CD14-positive monocyte (primary cell): ENCODE measurements around the gene MDM4. TPM values are rescaled to one million over a fixed set of nuclear protein-coding genes. Genes with fewer than 3 reads are reported as not detected.
A peak's percentile ranks its signal among the peaks of the same experiment; 100 is the strongest.

ENCODE experiments used
- DNase-seq, 3 donors: peaks; one replicate each; pipeline ENCODE4 v3.0.0-alpha.2; 2011 to 2022
- H2AFZ ChIP-seq: 2 replicates; pipeline ENCODE4 v1.6.0; 2012; ENCODE audit warnings: mild to moderate bottlenecking, low read depth, low read length, inconsistent platforms; ENCODE audit not compliant: insufficient read depth, poor library complexity, severe bottlenecking
- H3K27ac ChIP-seq, 2 donors: 1 replicate in 1 of 2; 2 replicates in 1 of 2; pipeline ENCODE4 v1.5.1; 2012 to 2013; ENCODE audit warnings: low read length in 2 of 2, control low read depth in 1 of 2, inconsistent platforms in 1 of 2, low read depth in 1 of 2, mild to moderate bottlenecking in 1 of 2
- H3K27me3 ChIP-seq, 2 donors: one replicate each; pipeline versions ENCODE4 v1.6.0 to v1.6.1; 2011 to 2013; ENCODE audit warnings: low read length in 2 of 2; ENCODE audit not compliant: control insufficient read depth in 2 of 2, insufficient read depth in 2 of 2
- H3K36me3 ChIP-seq, 2 donors: replicated peaks in 1 of 2; 1 replicate in 1 of 2; 2 replicates in 1 of 2; pipeline versions ENCODE4 v1.5.1 to v1.6.1; 2012 to 2013; ENCODE audit warnings: low read length in 2 of 2, control low read depth in 1 of 2, inconsistent platforms in 1 of 2, mild to moderate bottlenecking in 1 of 2; ENCODE audit not compliant: insufficient read depth in 2 of 2, control insufficient read depth in 1 of 2
- H3K4me1 ChIP-seq, 2 donors: 1 replicate in 1 of 2; 2 replicates in 1 of 2; pipeline versions ENCODE4 v1.5.1 to v1.6.1; 2012 to 2013; ENCODE audit warnings: low read length in 2 of 2, control low read depth in 1 of 2, inconsistent platforms in 1 of 2, mild to moderate bottlenecking in 1 of 2, moderate library complexity in 1 of 2; ENCODE audit not compliant: insufficient read depth in 2 of 2, control insufficient read depth in 1 of 2
- H3K4me2 ChIP-seq: replicated peaks from 2 replicates; pipeline ENCODE3; 2012; ENCODE audit warnings: low read length, moderate library complexity, mild to moderate bottlenecking; ENCODE audit not compliant: poor library complexity, severe bottlenecking; ENCODE audit errors: extremely low read depth
- H3K4me3 ChIP-seq, 3 experiments: fragments of 200-600 bp in 1 of 3; sonication (generic) in 1 of 3; replicated peaks in 1 of 3; 1 replicate in 2 of 3; 2 replicates in 1 of 3; pipeline ENCODE4 v1.5.1; 2011 to 2013; ENCODE audit warnings: low read length in 3 of 3, mild to moderate bottlenecking in 3 of 3, control low read depth in 2 of 3, low read depth in 2 of 3, inconsistent platforms in 1 of 3, moderate library complexity in 1 of 3
- H3K79me2 ChIP-seq: 2 replicates; pipeline ENCODE4 v1.6.0; 2012; ENCODE audit warnings: mild to moderate bottlenecking, control low read depth, inconsistent platforms, low read length, moderate library complexity; ENCODE audit not compliant: insufficient read depth
- H3K9ac ChIP-seq: 2 replicates; pipeline ENCODE4 v1.6.0; 2017; ENCODE audit warnings: low read length, mild to moderate bottlenecking; ENCODE audit not compliant: insufficient read depth, poor library complexity, severe bottlenecking
- H3K9me3 ChIP-seq, 2 donors: replicated peaks in 1 of 2; 1 replicate in 1 of 2; 2 replicates in 1 of 2; pipeline versions ENCODE4 v1.5.1 to v1.6.1; 2012 to 2013; ENCODE audit warnings: low read length in 2 of 2, control low read depth in 1 of 2; ENCODE audit not compliant: control insufficient read depth in 1 of 2, insufficient read depth in 1 of 2
- H4K20me1 ChIP-seq: 2 replicates; pipeline ENCODE4 v1.6.0; 2012; ENCODE audit warnings: mild to moderate bottlenecking, low read length, control low read depth, moderate library complexity; ENCODE audit not compliant: insufficient read depth
- H3K27ac Mint-ChIP-seq, 7 donors: one replicate each; pipeline ENCODE4 v1.8.0; 2020; ENCODE audit warnings: mild to moderate bottlenecking in 7 of 7, mixed read lengths in 7 of 7, moderate library complexity in 6 of 7, inconsistent platforms in 2 of 7
- H3K27me3 Mint-ChIP-seq, 3 donors: one replicate each; pipeline ENCODE4 v1.8.0; 2021 to 2022; ENCODE audit warnings: low read depth in 3 of 3, mild to moderate bottlenecking in 3 of 3, mixed read lengths in 3 of 3, moderate library complexity in 3 of 3, inconsistent platforms in 1 of 3
- H3K36me3 Mint-ChIP-seq, 2 donors: one replicate each; pipeline ENCODE4 v1.8.0; 2020; ENCODE audit warnings: mixed read lengths in 2 of 2, inconsistent platforms in 1 of 2, mild to moderate bottlenecking in 1 of 2
- H3K4me1 Mint-ChIP-seq: one replicate; pipeline ENCODE4 v1.8.0; 2020; ENCODE audit warnings: mild to moderate bottlenecking, mixed read lengths
- H3K4me3 Mint-ChIP-seq, 2 donors: one replicate each; pipeline ENCODE4 v1.8.0; 2020; ENCODE audit warnings: mild to moderate bottlenecking in 2 of 2, mixed read lengths in 2 of 2, moderate library complexity in 1 of 2
- H3K9me3 Mint-ChIP-seq, 7 donors: one replicate each; pipeline ENCODE4 v1.8.0; 2020 to 2022; ENCODE audit warnings: mixed read lengths in 7 of 7, mild to moderate bottlenecking in 6 of 7, moderate library complexity in 6 of 7, inconsistent platforms in 2 of 7
- WGBS: methylation state at CpG from one replicate; pipeline ENCODE4 v1.1.5; 2013; ENCODE audit warnings: missing lambda C conversion rate; ENCODE audit not compliant: insufficient coverage; 5-methylcytosine and 5-hydroxymethylcytosine counted together
- intact Hi-C, 2 donors: fragments of 100-400 bp; cut with micrococcal nuclease; formaldehyde crosslinking; loops; one replicate each; pipeline versions ENCODE4 v1.15.0 to v1.15.1; 2023
- polyA plus RNA-seq, 3 donors: library from polyadenylated mRNA; depleted of rRNA in 1 of 3; unstranded in 2 of 3; stranded (reverse) in 1 of 3; fragments of 300-500 nt in 2 of 3; fragments of >200 nt in 1 of 3; fragmentation: Illumina TruSeq in 2 of 3; gene quantifications; 1 replicate in 2 of 3; 2 replicates in 1 of 3; pipeline ENCODE4 v1.2.3, GENCODE V29; 2012 to 2021
- TF ChIP-seq, protein P1 (sequence below): fragments of 200-600 bp; IDR thresholded peaks from one replicate; pipeline ENCODE4 v1.8.0; 2022; ENCODE audit warnings: antibody characterized with exemption, mild to moderate bottlenecking

The MDM4 gene
- polyA plus RNA-seq, 3 donors: 7.8 to 37.0 (median 10.2) TPM

DNA sequence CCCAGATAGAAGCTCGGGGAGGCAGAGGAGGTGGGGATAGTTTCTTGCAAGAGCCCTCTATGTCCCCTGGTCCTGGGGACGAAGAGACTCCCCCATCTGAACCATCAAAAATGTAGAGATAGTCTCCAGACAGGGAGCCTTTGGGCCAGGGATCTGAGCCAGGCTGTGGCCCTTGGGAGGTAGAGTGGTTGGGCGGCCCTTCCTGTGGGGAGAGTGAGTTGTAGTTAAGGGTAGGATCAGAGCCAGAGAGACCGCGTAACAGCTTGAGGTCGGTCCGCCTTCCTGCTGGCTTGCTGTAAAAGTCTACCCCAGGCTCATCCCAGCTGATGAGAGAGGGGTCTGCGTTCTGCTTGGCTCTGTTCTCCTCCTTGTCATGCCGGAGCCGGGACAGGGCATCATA is 46.9 kb upstream of the MDM4 start:
- Mint-ChIP-seq H3K27me3 (peaks cover 0 to 2% (median 2%) of the 10 kb centered on the region in 3 donors), H3K36me3 (peaks cover 9 to 11% of the 10 kb centered on the region in 2 donors), H3K27ac (peak overlapping the region in 1 of 7 donors; percentile 58), H3K4me3 (no peak overlapping the region), H3K9me3 (no peaks in the 10 kb centered on the region), H3K4me1 (peaks cover 18% of the 10 kb centered on the region)
- intact Hi-C loops: no loop called here
- WGBS: 87% methylated on average over 7 of the region's 10 CpGs
- Histone ChIP-seq H3K4me2 (no peak overlapping the region), H3K27ac (no peak overlapping the region), H3K27me3 (no peaks in the 10 kb centered on the region), H3K4me1 (peaks cover 12 to 13% of the 10 kb centered on the region in 2 donors), H3K9ac (no peak overlapping the region), H3K4me3 (no peak overlapping the region), H2AFZ (no peak overlapping the region), H3K36me3 (no peaks in the 10 kb centered on the region), H3K79me2 (no peaks in the 10 kb centered on the region), H3K9me3 (no peaks in the 10 kb centered on the region), H4K20me1 (no peaks in the 10 kb centered on the region)
- TF ChIP-seq, protein P1, sequence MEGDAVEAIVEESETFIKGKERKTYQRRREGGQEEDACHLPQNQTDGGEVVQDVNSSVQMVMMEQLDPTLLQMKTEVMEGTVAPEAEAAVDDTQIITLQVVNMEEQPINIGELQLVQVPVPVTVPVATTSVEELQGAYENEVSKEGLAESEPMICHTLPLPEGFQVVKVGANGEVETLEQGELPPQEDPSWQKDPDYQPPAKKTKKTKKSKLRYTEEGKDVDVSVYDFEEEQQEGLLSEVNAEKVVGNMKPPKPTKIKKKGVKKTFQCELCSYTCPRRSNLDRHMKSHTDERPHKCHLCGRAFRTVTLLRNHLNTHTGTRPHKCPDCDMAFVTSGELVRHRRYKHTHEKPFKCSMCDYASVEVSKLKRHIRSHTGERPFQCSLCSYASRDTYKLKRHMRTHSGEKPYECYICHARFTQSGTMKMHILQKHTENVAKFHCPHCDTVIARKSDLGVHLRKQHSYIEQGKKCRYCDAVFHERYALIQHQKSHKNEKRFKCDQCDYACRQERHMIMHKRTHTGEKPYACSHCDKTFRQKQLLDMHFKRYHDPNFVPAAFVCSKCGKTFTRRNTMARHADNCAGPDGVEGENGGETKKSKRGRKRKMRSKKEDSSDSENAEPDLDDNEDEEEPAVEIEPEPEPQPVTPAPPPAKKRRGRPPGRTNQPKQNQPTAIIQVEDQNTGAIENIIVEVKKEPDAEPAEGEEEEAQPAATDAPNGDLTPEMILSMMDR: no peak
- no peak for DNase-seq

- H3K79me2 ChIP-seq: no peaks in the 10 kb centered on the region
- peaks cover 0 to 1% (median 0%) of the 10 kb centered on the region in 7 donors for H3K9me3 Mint-ChIP-seq
- no peak overlapping the region for H3K4me3 Mint-ChIP-seq
- no peak overlapping the region for H3K27ac Mint-ChIP-seq
- no peak for DNase-seq
- no peak overlapping the region for H3K4me3 ChIP-seq
- H3K36me3 ChIP-seq: no peaks in the 10 kb centered on the region
- H4K20me1 ChIP-seq: no peaks in the 10 kb centered on the region
- no peak overlapping the region for H3K9ac ChIP-seq
- H2AFZ ChIP-seq: no peak overlapping the region
- peaks cover 0 to 2% (median 0%) of the 10 kb centered on the region in 3 donors for H3K27me3 Mint-ChIP-seq
- H3K36me3 Mint-ChIP-seq: peaks cover 9 to 11% of the 10 kb centered on the region in 2 donors
- TF ChIP-seq, protein P1: no peak
- H3K27ac ChIP-seq: no peak overlapping the region
- no peaks in the 10 kb centered on the region for H3K9me3 ChIP-seq
- 95% methylated on average over 3 of the region's 4 CpGs for WGBS
- H3K27me3 ChIP-seq: no peaks in the 10 kb centered on the region
- intact Hi-C loops: no loop called here
- no peak overlapping the region for H3K4me2 ChIP-seq
- peaks cover 13 to 14% of the 10 kb centered on the region in 2 donors for H3K4me1 ChIP-seq
- peaks cover 13% of the 10 kb centered on the region for H3K4me1 Mint-ChIP-seq
Observed at GRCh38 chr1:204471687-204472086, 44.5 kb upstream of the MDM4 start.
